PFSK-1 (cell line): ENCODE results near the gene OR52B4.

Source experiments
- FOXP2 ChIP-seq: optimal IDR thresholded peaks from 2 replicates; pipeline ENCODE3; 2011; ENCODE audit warnings: borderline replicate concordance, control low read depth, inconsistent platforms; ENCODE audit not compliant: insufficient read depth; ENCODE audit errors: extremely low read length, extremely low read depth
- POLR2AphosphoS5 ChIP-seq: IDR thresholded peaks from 2 replicates; pipeline ENCODE4 v1.6.1; 2012; ENCODE audit warnings: low read depth, mild to moderate bottlenecking, control low read depth, low read length, moderate library complexity
- REST ChIP-seq, 2 experiments: IDR thresholded peaks; 2 replicates each; pipeline versions ENCODE4 v1.6.1 to v1.8.0; 2011 to 2012; ENCODE audit warnings: low read depth in 2 of 2, low read length in 2 of 2, control low read depth in 1 of 2, inconsistent platforms in 1 of 2, mild to moderate bottlenecking in 1 of 2, moderate library complexity in 1 of 2; ENCODE audit not compliant: insufficient read depth in 1 of 2
- SIN3A ChIP-seq: IDR thresholded peaks from 2 replicates; pipeline ENCODE4 v1.6.1; 2012; ENCODE audit warnings: mild to moderate bottlenecking, low read length, moderate library complexity, borderline replicate concordance; ENCODE audit not compliant: insufficient read depth
- TAF1 ChIP-seq: IDR thresholded peaks from 2 replicates; pipeline ENCODE4 v1.6.1; 2012; ENCODE audit warnings: low read length, control low read depth, borderline replicate concordance; ENCODE audit not compliant: insufficient read depth

The OR52B4 gene

GRCh38 chr11:4388221-4388620 is 20.0 kb upstream of the OR52B4 start:
- TF ChIP-seq TAF1: no peak
- no peak for TF ChIP-seq REST (IDR thresholded peaks at IDR 0.05; ENCODE audit: insufficient read depth in 1 of 2, low read depth in 2 of 2, low read length in 2 of 2)
- no peak for TF ChIP-seq POLR2AphosphoS5
- TF ChIP-seq SIN3A: no peak

DNA sequence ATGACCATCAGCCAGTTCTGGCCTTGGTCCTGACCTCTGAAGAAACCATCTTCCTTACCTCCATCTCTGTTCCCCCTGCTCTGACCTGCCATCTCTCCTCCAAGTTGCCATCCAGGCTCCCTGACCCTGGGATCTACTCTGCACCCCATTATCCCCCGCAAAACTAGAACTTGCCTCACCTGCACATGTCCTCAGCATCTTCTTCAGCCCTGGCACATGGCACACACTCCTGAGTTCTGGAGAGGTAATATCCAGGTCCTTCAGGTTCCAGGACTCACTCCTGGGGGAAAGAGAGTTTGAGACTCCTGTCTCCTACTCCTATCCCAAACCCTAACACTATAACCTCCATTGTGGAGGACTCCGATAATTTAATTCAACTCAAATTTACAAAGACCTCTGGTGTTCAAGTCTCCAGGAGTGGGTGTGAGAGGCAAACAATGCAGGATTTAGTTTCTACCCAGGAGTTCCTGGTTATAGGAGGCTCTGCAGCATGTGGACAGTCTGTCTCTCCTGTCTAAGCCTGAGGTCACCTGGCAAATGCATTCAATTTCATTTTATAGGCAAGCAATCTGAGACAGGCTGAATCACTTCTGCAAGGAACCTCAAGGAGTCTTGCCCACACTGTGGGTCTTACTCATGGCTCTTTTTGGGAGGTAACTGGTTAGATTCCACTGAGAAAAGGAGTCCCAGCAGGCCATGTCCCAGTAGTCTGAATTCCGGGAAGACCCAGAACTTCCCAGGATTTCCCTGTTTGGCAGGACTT is 18.0 kb upstream of the OR52B4 start:
- no peak for TF ChIP-seq FOXP2
- no peak for TF ChIP-seq TAF1
- no peak for TF ChIP-seq POLR2AphosphoS5
- TF ChIP-seq REST (IDR thresholded peaks at IDR 0.05; ENCODE audit: insufficient read depth in 1 of 2, low read depth in 2 of 2, low read length in 2 of 2): no peak
- TF ChIP-seq SIN3A: no peak

DNA sequence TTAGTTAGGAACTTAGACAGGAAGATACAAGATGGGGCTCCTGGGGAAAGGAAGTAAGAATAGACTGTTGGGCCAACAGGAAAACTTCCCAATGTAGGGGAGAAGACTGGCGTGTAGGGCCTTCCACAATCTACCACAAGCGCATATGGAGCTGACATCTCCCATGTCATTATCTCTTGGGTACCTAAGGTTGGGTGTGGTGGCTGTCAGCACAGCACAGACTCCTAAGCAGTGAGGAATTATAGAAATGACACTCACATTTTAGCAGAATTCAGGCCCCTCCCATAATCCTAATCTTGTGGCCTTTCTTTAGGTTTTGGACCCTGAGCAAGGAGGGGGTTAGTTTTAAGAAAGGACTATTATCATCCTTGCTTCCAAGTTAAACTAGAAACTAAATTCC is 13.7 kb upstream of the OR52B4 start:
- TF ChIP-seq TAF1 (no peak), REST (IDR thresholded peaks at IDR 0.05; ENCODE audit: insufficient read depth in 1 of 2, low read depth in 2 of 2, low read length in 2 of 2) (no peak), FOXP2 (no peak), POLR2AphosphoS5 (no peak)

GRCh38 chr11:4375431-4376140 is 7.4 kb upstream of the OR52B4 start:
- no peak for TF ChIP-seq TAF1
- no peak for TF ChIP-seq FOXP2
- no peak for TF ChIP-seq REST (IDR thresholded peaks at IDR 0.05; ENCODE audit: insufficient read depth in 1 of 2, low read depth in 2 of 2, low read length in 2 of 2)
- no peak for TF ChIP-seq POLR2AphosphoS5
- no peak for TF ChIP-seq SIN3A
